ENCODE measurements around the gene KAZN.

DNA sequence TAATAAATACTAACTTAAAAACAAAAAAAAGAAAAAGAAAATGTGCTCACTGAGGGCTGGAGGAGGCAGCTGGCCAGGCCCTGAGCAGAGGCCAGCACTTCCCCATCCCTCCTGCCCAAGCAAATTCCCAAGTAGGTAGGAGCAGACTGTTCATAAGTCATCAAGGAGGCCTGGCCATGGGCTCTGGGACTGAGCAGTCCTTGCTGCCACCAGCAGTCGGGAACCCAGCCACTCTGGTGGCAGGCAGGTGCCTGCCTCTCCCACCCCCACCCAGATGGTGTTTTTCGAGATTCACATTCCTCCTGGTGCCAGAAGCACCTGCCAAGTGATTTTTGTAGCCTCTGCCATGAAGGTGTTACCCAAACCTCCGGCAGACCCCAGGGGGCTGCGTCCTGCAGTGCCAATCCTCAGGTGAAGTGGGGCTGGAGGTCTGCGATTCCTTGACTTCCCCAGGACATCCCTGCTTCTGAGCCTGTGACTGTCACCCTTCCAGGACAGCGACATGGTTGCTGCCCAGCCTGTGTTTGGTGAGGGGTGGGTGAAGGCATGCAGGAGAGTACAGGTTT, 350.9 kb downstream of the KAZN start:
- TF ChIP-seq POLR2A (IDR thresholded peaks at IDR 0.05; ENCODE audit: control extremely low read depth in 1 of 2, low read depth in 2 of 2, low read length in 2 of 2) (no peak), CBX5 (IDR thresholded peaks at IDR 0.05; ENCODE audit: low read depth, low read length) (no peak), CTCF (IDR thresholded peaks at IDR 0.05; ENCODE audit: control extremely low read depth in 1 of 3, insufficient read depth in 1 of 3, low read depth in 1 of 3, low read length in 3 of 3) (no peak)
